Tibial artery (tissue), 4 donors: Measurements from ENCODE around the gene NFKBIE.

Experiments
- DNase-seq, 2 donors: peaks; one replicate each; pipeline ENCODE4 v3.0.0-alpha.2; 2019
- H3K27ac ChIP-seq, 2 donors: fragments of 200-600 bp; sonication (generic) in 1 of 2; 1 replicate in 1 of 2; 2 replicates in 1 of 2; pipeline ENCODE4 v1.5.1; 2018 to 2019; ENCODE audit warnings: mild to moderate bottlenecking in 1 of 2
- H3K27me3 ChIP-seq, 2 donors: fragments of 200-600 bp; sonication (generic) in 1 of 2; one replicate each; pipeline versions ENCODE4 v1.5.1 to v1.6.0; 2016 to 2019
- H3K36me3 ChIP-seq, 3 donors: fragments of 200-600 bp; sonication (generic) in 2 of 3; one replicate each; pipeline ENCODE4 v1.5.1; 2016 to 2019; ENCODE audit warnings: mild to moderate bottlenecking in 2 of 3
- H3K4me1 ChIP-seq, 4 donors: fragments of 200-600 bp; sonication (generic) in 2 of 4; 1 replicate in 3 of 4; 2 replicates in 1 of 4; pipeline ENCODE4 v1.5.1; 2016 to 2019
- H3K4me3 ChIP-seq, 2 donors: fragments of 200-600 bp; sonication (generic) in 1 of 2; 1 replicate in 1 of 2; 2 replicates in 1 of 2; pipeline ENCODE4 v1.5.1; 2018 to 2019; ENCODE audit warnings: mild to moderate bottlenecking in 2 of 2
- H3K9me3 ChIP-seq, 3 donors: fragments of 200-600 bp; sonication (generic) in 1 of 3; one replicate each; pipeline ENCODE4 v1.5.1; 2016 to 2019
- intact Hi-C: fragments of 100-400 bp; cut with DNase I; formaldehyde crosslinking; loops from one replicate; pipeline ENCODE4 v1.15.0; 2023; ENCODE audit warnings: low total_unique reads
- TF ChIP-seq, protein P1 (sequence below), 2 experiments: fragments of 200-600 bp in 1 of 2; fragments of 450-650 bp in 1 of 2; IDR thresholded peaks; one replicate each; pipeline ENCODE4 v1.5.1; 2017 to 2019; ENCODE audit warnings: antibody characterized with exemption in 2 of 2, mild to moderate bottlenecking in 1 of 2, moderate library complexity in 1 of 2

NFKBIE gene

DNA sequence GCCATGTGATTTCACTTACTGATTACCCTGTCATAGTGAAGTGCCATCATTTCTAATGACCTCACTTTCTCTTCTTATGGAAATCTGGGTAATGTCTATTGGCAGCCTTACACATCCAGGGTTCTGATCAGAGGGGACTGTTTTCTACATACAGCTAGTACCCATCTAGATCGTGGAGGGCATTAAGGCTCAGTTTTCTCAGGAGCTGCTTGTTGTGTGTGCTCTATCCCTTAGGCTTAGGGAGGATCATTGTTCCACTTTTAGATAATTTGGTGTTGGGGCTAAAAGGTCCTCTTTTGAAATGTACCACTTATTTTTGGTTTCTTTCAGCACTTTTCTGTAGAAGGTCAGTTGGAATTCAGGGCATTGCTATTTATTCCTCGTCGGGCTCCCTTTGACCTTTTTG lies 14.6 kb downstream of the NFKBIE start:
- TF ChIP-seq, protein P1, sequence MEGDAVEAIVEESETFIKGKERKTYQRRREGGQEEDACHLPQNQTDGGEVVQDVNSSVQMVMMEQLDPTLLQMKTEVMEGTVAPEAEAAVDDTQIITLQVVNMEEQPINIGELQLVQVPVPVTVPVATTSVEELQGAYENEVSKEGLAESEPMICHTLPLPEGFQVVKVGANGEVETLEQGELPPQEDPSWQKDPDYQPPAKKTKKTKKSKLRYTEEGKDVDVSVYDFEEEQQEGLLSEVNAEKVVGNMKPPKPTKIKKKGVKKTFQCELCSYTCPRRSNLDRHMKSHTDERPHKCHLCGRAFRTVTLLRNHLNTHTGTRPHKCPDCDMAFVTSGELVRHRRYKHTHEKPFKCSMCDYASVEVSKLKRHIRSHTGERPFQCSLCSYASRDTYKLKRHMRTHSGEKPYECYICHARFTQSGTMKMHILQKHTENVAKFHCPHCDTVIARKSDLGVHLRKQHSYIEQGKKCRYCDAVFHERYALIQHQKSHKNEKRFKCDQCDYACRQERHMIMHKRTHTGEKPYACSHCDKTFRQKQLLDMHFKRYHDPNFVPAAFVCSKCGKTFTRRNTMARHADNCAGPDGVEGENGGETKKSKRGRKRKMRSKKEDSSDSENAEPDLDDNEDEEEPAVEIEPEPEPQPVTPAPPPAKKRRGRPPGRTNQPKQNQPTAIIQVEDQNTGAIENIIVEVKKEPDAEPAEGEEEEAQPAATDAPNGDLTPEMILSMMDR (IDR thresholded peaks at IDR 0.05) = no peak
- H3K9me3 ChIP-seq = no peaks in the 10 kb centered on the region
- H3K36me3 ChIP-seq = peaks cover 61 to 71% (median 70%) of the 10 kb centered on the region in 3 donors
- H3K27me3 ChIP-seq = no peaks in the 10 kb centered on the region
- peaks cover 0 to 32% (median 26%) of the 10 kb centered on the region in 4 donors for H3K4me1 ChIP-seq
- no peak for DNase-seq
- no peak overlapping the region for H3K27ac ChIP-seq
- intact Hi-C loops = no loop called here
- no peak overlapping the region for H3K4me3 ChIP-seq

DNA sequence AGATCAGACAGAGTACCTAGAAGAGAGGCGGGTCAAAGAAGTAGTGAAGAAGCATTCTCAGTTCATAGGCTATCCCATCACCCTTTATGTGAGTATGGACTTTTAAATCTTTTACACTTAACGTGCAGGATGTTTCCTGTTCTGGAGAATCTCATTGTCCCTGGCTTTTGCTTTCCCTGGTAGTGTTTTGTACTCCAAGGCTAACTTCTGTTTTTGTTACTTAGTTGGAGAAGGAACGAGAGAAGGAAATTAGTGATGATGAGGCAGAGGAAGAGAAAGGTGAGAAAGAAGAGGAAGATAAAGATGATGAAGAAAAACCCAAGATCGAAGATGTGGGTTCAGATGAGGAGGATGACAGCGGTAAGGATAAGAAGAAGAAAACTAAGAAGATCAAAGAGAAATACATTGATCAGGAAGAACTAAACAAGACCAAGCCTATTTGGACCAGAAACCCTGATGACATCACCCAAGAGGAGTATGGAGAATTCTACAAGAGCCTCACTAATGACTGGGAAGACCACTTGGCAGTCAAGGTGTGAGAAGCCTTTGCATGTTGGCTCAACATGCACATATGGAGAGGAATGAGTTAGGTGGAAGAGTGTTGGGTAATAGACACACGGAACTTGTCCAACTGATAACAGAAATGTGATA lies 15.2 kb downstream of the NFKBIE start:
- TF ChIP-seq, protein P1 (IDR thresholded peaks at IDR 0.05) = no peak

DNA sequence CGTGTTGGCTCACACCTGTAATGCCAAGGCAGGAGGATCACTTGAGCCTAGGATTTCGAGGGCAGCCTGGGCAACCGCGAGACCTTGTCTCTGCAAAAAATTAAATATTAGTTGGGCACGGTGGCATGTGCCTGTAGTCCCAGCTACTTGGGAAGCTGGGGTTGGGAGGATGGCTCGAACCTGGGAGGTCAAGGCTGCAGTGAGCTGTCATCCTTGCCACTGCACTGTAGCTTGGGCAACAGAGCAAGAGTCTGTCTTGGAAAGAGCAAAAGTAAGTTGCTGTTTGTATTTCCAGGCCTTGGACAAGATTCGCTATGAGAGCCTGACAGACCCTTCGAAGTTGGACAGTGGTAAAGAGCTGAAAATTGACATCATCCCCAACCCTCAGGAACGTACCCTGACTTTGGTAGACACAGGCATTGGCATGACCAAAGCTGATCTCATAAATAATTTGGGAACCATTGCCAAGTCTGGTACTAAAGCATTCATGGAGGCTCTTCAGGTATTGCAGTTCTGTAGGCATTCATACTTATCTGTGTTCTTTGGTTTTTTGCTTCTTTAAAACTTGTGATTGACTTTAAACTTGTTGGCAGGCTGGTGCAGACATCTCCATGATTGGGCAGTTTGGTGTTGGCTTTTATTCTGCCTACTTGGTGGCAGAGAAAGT lies 16.1 kb downstream of the NFKBIE start:
- Histone ChIP-seq H3K27ac (peak overlapping the region; percentile 97 to 98), H3K36me3 (peaks cover 54 to 58% (median 57%) of the 10 kb centered on the region in 3 donors), H3K9me3 (no peaks in the 10 kb centered on the region), H3K4me1 (peaks cover 0 to 37% (median 28%) of the 10 kb centered on the region in 4 donors), H3K27me3 (no peaks in the 10 kb centered on the region), H3K4me3 (peak overlapping the region; percentile 71 to 74)
- intact Hi-C loops = no loop called here
- DNase-seq = no peak
- TF ChIP-seq, protein P1 (IDR thresholded peaks at IDR 0.05) = no peak

More for the DNA sequence above, 15.2 kb downstream of the NFKBIE start:
- no peaks in the 10 kb centered on the region for H3K27me3 ChIP-seq
- intact Hi-C loops = no loop called here
- H3K4me3 ChIP-seq = no peak overlapping the region
- no peaks in the 10 kb centered on the region for H3K9me3 ChIP-seq
- no peak overlapping the region for H3K27ac ChIP-seq
- DNase-seq = no peak
- H3K36me3 ChIP-seq = peaks cover 61 to 68% (median 67%) of the 10 kb centered on the region in 3 donors
- H3K4me1 ChIP-seq = peaks cover 0 to 37% (median 28%) of the 10 kb centered on the region in 4 donors

DNA sequence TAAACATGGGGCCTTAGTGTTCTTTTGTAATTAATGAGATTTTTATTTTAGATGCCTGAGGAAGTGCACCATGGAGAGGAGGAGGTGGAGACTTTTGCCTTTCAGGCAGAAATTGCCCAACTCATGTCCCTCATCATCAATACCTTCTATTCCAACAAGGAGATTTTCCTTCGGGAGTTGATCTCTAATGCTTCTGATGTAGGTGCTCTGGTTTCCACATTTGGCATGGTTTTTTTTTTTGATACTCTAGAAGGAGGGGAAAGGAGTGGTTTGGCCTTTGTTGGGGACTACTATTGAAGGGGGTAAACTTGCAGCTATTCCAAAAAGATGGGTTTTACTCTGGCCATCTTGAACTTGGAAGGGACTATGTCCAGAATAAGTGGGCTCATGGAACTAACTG lies 16.8 kb downstream of the NFKBIE start:
- peaks cover 0 to 37% (median 28%) of the 10 kb centered on the region in 4 donors for H3K4me1 ChIP-seq

DNA sequence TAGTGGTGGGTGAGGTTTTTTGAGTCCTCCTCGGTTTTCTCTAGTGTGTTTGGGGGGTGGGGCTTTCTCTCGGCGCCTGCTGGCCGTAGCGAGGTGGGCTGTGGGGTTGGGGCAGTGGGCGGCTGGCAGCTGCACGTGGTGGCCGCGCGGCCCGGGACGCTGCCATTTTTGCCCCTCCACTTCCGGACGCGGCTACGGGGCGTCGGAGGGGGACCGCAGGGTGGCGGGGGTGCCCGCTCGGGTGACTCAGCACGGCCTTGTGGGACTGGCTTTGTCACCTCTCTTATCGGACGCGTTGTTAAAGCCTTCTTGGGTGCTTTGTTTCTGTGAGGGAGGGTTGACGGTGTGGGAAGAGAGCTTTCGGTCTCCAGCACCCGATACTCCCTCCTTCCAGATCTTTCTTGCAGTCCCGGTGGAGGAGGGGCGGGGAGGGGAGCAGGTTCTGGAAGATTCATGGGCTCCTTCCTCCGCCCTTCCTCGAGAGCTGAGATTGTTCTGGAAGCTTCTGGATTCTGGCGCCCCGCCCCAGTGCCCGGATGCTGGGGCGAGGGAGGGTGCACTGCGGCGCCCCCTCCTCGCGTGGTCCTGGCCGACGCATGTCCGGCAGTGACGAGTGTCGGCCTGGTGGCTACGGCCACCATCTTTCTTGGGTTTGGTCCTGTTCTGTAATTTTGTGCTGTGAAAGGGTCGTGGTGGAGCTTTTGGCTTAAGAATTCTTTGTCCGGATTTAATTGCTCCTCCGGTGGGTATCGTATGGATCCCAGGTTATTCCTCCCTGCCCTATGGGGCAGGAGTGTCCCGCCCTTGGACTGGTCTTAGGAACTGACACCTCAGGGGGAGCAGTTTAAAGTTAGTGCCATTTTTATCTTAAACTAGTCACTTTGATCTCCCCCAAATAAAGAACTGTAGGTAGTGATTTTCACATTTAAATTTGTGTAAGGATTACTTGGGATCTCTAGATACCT lies 17.7 kb downstream of the NFKBIE start:
- Histone ChIP-seq H3K4me1 (peaks cover 0 to 37% (median 28%) of the 10 kb centered on the region in 4 donors), H3K27ac (peak overlapping the region; percentile 97 to 98), H3K36me3 (peaks cover 38 to 42% (median 41%) of the 10 kb centered on the region in 3 donors), H3K9me3 (no peaks in the 10 kb centered on the region), H3K4me3 (peak overlapping the region; percentile 71 to 74), H3K27me3 (no peaks in the 10 kb centered on the region)
- TF ChIP-seq, protein P1 (IDR thresholded peaks at IDR 0.05) = no peak
- DNase-seq = peak; percentile 80 to 90
- intact Hi-C loops = no loop called here

More for the DNA sequence above, 16.8 kb downstream of the NFKBIE start:
- H3K9me3 ChIP-seq = no peaks in the 10 kb centered on the region
- H3K36me3 ChIP-seq = peaks cover 48 to 51% (median 51%) of the 10 kb centered on the region in 3 donors
- peak overlapping the region; percentile 71 to 74 for H3K4me3 ChIP-seq
- TF ChIP-seq, protein P1 (IDR thresholded peaks at IDR 0.05) = no peak
- peak overlapping the region; percentile 97 to 98 for H3K27ac ChIP-seq
- intact Hi-C loops = no loop called here
- DNase-seq = no peak
- H3K27me3 ChIP-seq = no peaks in the 10 kb centered on the region
